DOHH2 (cell line): ENCODE results near the gene RBM25.

ENCODE experiments used
- H3F3A ChIP-seq: fragments of 200-600 bp; sonication (generic), shearing (Covaris generic); 2 replicates; pipeline ENCODE4 v1.6.0; 2016; ENCODE audit warnings: antibody characterized with exemption, mild to moderate bottlenecking; ENCODE audit not compliant: control insufficient read depth, insufficient read depth
- H3K27ac ChIP-seq: fragments of 200-600 bp; sonication (generic); 2 replicates; pipeline ENCODE4 v1.5.1; 2014; ENCODE audit warnings: low read depth, mild to moderate bottlenecking, low read length, moderate library complexity
- H3K27me3 ChIP-seq: fragments of 200-600 bp; sonication (generic); 2 replicates; pipeline ENCODE4 v1.6.1; 2014; ENCODE audit warnings: mild to moderate bottlenecking, low read length, mixed read lengths; ENCODE audit not compliant: control insufficient read depth
- H3K36me3 ChIP-seq: fragments of 200-600 bp; sonication (generic); 2 replicates; pipeline ENCODE4 v1.6.1; 2014; ENCODE audit warnings: mild to moderate bottlenecking, low read length, moderate library complexity, mixed read lengths; ENCODE audit not compliant: control insufficient read depth
- H3K4me1 ChIP-seq: fragments of 200-600 bp; sonication (generic); 2 replicates; pipeline ENCODE4 v1.6.1; 2014; ENCODE audit warnings: mild to moderate bottlenecking, low read length, mixed read lengths; ENCODE audit not compliant: control insufficient read depth
- H3K4me2 ChIP-seq: fragments of 200-600 bp; sonication (generic); 2 replicates; pipeline ENCODE4 v1.6.0; 2014; ENCODE audit warnings: mild to moderate bottlenecking, low read length, moderate library complexity
- H3K4me3 ChIP-seq: fragments of 200-600 bp; sonication (generic); 2 replicates; pipeline ENCODE4 v1.5.1; 2014; ENCODE audit warnings: mild to moderate bottlenecking, low read length, mixed read lengths
- H3K79me2 ChIP-seq: fragments of 200-600 bp; sonication (generic); 2 replicates; pipeline ENCODE4 v1.6.1; 2014; ENCODE audit warnings: mild to moderate bottlenecking, low read length, mixed read lengths; ENCODE audit not compliant: control insufficient read depth
- H3K9me2 ChIP-seq: fragments of 200-600 bp; sonication (generic); replicated peaks from 2 replicates; pipeline ENCODE4 v1.6.1; 2014; ENCODE audit warnings: mild to moderate bottlenecking, low read length, mixed read lengths; ENCODE audit not compliant: control insufficient read depth
- H3K9me3 ChIP-seq: fragments of 200-600 bp; sonication (generic); 2 replicates; pipeline ENCODE4 v1.6.1; 2014; ENCODE audit warnings: antibody characterized with exemption, low read length, mixed read lengths; ENCODE audit not compliant: control insufficient read depth, insufficient read depth
- H4K20me1 ChIP-seq: fragments of 200-600 bp; sonication (generic); 2 replicates; pipeline ENCODE4 v1.6.0; 2014; ENCODE audit warnings: low read depth, mild to moderate bottlenecking, antibody characterized with exemption, low read length, moderate library complexity; ENCODE audit not compliant: control insufficient read depth, insufficient read depth
- CTCF ChIP-seq: fragments of 200-600 bp; sonication (generic); IDR thresholded peaks from one replicate; pipeline ENCODE4 v1.5.1; 2014; ENCODE audit warnings: antibody characterized with exemption, mild to moderate bottlenecking, low read depth, low read length; ENCODE audit not compliant: poor library complexity, severe bottlenecking
- EZH2phosphoT487 ChIP-seq: fragments of 200-600 bp; sonication (generic); IDR thresholded peaks from 2 replicates; pipeline ENCODE4 v1.6.1; 2017; ENCODE audit warnings: borderline replicate concordance, mild to moderate bottlenecking, antibody characterized with exemption, low read length, moderate library complexity, mixed read lengths

The RBM25 gene

GRCh38 chr14:73105050-73105449 lies 46.7 kb downstream of the RBM25 start:
- Histone ChIP-seq H3K36me3 (peaks cover 85% of the 10 kb centered on the region), H3K4me1 (no peaks in the 10 kb centered on the region), H3K27ac (no peak overlapping the region), H3K79me2 (no peaks in the 10 kb centered on the region; the same call in 1 of the 2 replicates), H3K4me3 (no peak overlapping the region), H3K27me3 (no peaks in the 10 kb centered on the region), H3K4me2 (no peak overlapping the region), H3F3A (peaks cover 10% of the 10 kb centered on the region), H3K9me3 (no peaks in the 10 kb centered on the region), H4K20me1 (no peaks in the 10 kb centered on the region), H3K9me2 (no peaks in the 10 kb centered on the region)
- TF ChIP-seq EZH2phosphoT487 (no peak), CTCF (no peak)

GRCh38 chr14:73105727-73106126 lies 47.4 kb downstream of the RBM25 start:
- Histone ChIP-seq H3K4me2 (no peak overlapping the region), H3K4me1 (no peaks in the 10 kb centered on the region), H3K36me3 (peaks cover 85% of the 10 kb centered on the region), H4K20me1 (no peaks in the 10 kb centered on the region), H3K27me3 (no peaks in the 10 kb centered on the region), H3K9me3 (no peaks in the 10 kb centered on the region), H3K9me2 (no peaks in the 10 kb centered on the region), H3K79me2 (no peaks in the 10 kb centered on the region; the same call in 1 of the 2 replicates), H3F3A (peaks cover 10% of the 10 kb centered on the region), H3K4me3 (no peak overlapping the region), H3K27ac (no peak overlapping the region)
- TF ChIP-seq EZH2phosphoT487: no peak
- no peak for TF ChIP-seq CTCF

GRCh38 chr14:73116079-73116665 lies 57.8 kb downstream of the RBM25 start:
- Histone ChIP-seq H3K9me3 (no peaks in the 10 kb centered on the region), H3K27ac (no peak overlapping the region), H3K9me2 (no peaks in the 10 kb centered on the region), H3F3A (no peaks in the 10 kb centered on the region; the same call in 1 of the 2 replicates), H4K20me1 (no peaks in the 10 kb centered on the region), H3K4me1 (no peaks in the 10 kb centered on the region), H3K4me2 (no peak overlapping the region), H3K36me3 (peaks cover 85% of the 10 kb centered on the region), H3K4me3 (no peak overlapping the region), H3K27me3 (no peaks in the 10 kb centered on the region), H3K79me2 (no peaks in the 10 kb centered on the region)
- TF ChIP-seq EZH2phosphoT487 (no peak), CTCF (no peak)
